Fibroblast of mammary gland (primary cell): ENCODE data around the gene MCM3AP.

Experiments
- DNase-seq: peaks from one replicate; pipeline ENCODE4 v3.0.0-alpha.2; 2010; ENCODE audit warnings: low read depth
- H3K4me3 ChIP-seq: 2 replicates; pipeline ENCODE4 v1.5.1; 2011; ENCODE audit warnings: low read depth, mild to moderate bottlenecking, low read length, moderate library complexity; ENCODE audit not compliant: control insufficient read depth
- CTCF ChIP-seq: conservative IDR thresholded peaks from 2 replicates; pipeline ENCODE4 v1.5.1; 2011; ENCODE audit warnings: low read depth, low read length, inconsistent platforms; ENCODE audit not compliant: control insufficient read depth, insufficient read depth

MCM3AP gene

GRCh38 chr21:46301759-46302158, 16.3 kb upstream of the MCM3AP start:
- DNase-seq: no peak
- H3K4me3 ChIP-seq: no peak overlapping the region
- TF ChIP-seq CTCF: no peak

GRCh38 chr21:46299167-46299566, 13.8 kb upstream of the MCM3AP start:
- no peak for DNase-seq
- no peak overlapping the region for H3K4me3 ChIP-seq
- no peak for TF ChIP-seq CTCF

GRCh38 chr21:46297338-46298271, 12.2 kb upstream of the MCM3AP start:
- TF ChIP-seq CTCF: no peak
- H3K4me3 ChIP-seq: peak overlapping the region; percentile 29
- peak; percentile 31 for DNase-seq

GRCh38 chr21:46295996-46296752, 10.8 kb upstream of the MCM3AP start:
- no peak for TF ChIP-seq CTCF
- peak; percentile 94 for DNase-seq
- no peak overlapping the region for H3K4me3 ChIP-seq

- no peak for TF ChIP-seq CTCF
- H3K4me3 ChIP-seq: no peak overlapping the region
Observed at GRCh38 chr21:46295177-46295770, 9.9 kb upstream of the MCM3AP start.

GRCh38 chr21:46294647-46295176, 9.3 kb upstream of the MCM3AP start:
- DNase-seq: peak; percentile 72
- no peak overlapping the region for H3K4me3 ChIP-seq
- no peak for TF ChIP-seq CTCF

More at GRCh38 chr21:46295177-46295770, 9.9 kb upstream of the MCM3AP start:
- DNase-seq: peak; percentile 75
